C4-2B (cell line): ENCODE data around the gene HSPA14.

Experiments used
- H3K27ac ChIP-seq: fragments of 450-650 bp; 2 replicates; pipeline ENCODE4 v1.5.1; 2017
- CTCF ChIP-seq: fragments of 450-650 bp; conservative IDR thresholded peaks from 2 replicates; pipeline ENCODE4 v1.5.1; 2017; ENCODE audit warnings: mild to moderate bottlenecking
- ZFX ChIP-seq: fragments of 450-650 bp; IDR thresholded peaks from 2 replicates; pipeline ENCODE4 v1.6.1; 2017

The HSPA14 gene

GRCh38 chr10:14837757-14838581 is at the start of gene HSPA14, which contains the start of the genes CDNF and MSANTD7:
Gene HSPA14, plus strand, starts transcription at chr10:14838306. Its CDS starts 97 bp downstream, at chr10:14838403.
Gene CDNF, minus strand, starts transcription at chr10:14838037. Its CDS starts 91 bp downstream, at chr10:14837946.
Gene MSANTD7, plus strand, starts transcription at chr10:14838306. Its CDS starts 3,979 bp downstream, at chr10:14842285.
- H3K27ac ChIP-seq: peak within 1 kb of the TSS; percentile 98
- TF ChIP-seq ZFX (peak; percentile 64), CTCF (no peak)

- TF ChIP-seq CTCF (no peak), ZFX (no peak)
- H3K27ac ChIP-seq: no peak overlapping the region
These were observed 39.5 kb upstream of the HSPA14 start for GRCh38 chr10:14798636-14799035.

GRCh38 chr10:14800397-14800796 is 37.7 kb upstream of the HSPA14 start:
- H3K27ac ChIP-seq: no peak overlapping the region
- TF ChIP-seq CTCF: no peak
- TF ChIP-seq ZFX: no peak

GRCh38 chr10:14801723-14802122 is 36.4 kb upstream of the HSPA14 start:
- TF ChIP-seq ZFX: no peak
- TF ChIP-seq CTCF: no peak

GRCh38 chr10:14803827-14804226 is 34.3 kb upstream of the HSPA14 start:
- H3K27ac ChIP-seq: no peak overlapping the region

More at GRCh38 chr10:14801723-14802122, 36.4 kb upstream of the HSPA14 start:
- H3K27ac ChIP-seq: no peak overlapping the region

GRCh38 chr10:14806318-14806717 is 31.8 kb upstream of the HSPA14 start:
- TF ChIP-seq ZFX: no peak
- TF ChIP-seq CTCF: no peak
- H3K27ac ChIP-seq: no peak overlapping the region

More at GRCh38 chr10:14803827-14804226, 34.3 kb upstream of the HSPA14 start:
- no peak for TF ChIP-seq ZFX
- TF ChIP-seq CTCF: no peak
